ENCODE data around the gene PPP6R3. TPM values are rescaled to one million over a fixed set of nuclear protein-coding genes. Genes with fewer than 3 reads are reported as not detected.

The PPP6R3 gene
- total RNA-seq, 1 donor from 2014 or later, result 128 TPM

- DNase-seq (ENCODE audit: low read depth, low spot score), result no peak
Observed at GRCh38 chr11:68550485-68550817, 89.9 kb downstream of the PPP6R3 start.

DNA sequence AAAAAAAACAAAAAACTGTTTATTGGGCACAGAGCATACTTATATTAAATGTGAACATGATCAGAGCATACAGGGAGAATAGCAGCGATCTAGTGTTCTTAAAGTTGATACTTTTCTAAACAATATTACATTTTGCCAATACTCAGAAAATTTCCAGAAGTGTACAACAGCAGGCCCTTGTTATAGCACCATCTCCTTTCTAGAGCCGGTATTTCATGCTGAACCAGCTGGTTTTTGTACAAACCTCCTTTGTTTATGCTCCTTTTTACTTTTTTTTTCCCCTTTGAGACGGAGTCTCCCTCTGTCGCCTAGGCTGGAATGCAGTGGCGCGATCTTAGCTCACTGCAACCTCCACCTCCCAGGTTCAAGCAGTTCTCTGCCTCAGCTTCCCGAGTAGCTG, 90.7 kb downstream of the PPP6R3 start:
- no peak for DNase-seq (ENCODE audit: low read depth, low spot score)

DNA sequence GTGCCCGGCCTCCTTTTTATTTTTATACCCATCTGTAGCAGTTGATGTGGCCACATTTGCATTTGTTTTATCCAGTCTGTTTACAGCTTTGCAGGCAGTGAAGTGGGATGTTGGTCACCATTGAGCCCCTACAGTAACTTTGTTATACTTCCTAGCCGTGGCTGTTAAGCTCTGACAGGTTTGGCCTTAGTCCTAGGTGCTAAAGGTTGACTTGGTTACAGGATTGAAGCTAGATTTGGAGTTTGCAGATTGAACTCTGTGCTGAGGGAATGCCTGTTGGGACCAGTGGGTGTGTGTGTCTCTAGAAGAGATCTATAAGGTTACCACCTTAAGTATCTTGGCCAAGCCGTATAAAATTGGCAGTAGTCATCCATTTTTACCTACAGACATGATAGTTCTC, 91.2 kb downstream of the PPP6R3 start:
- no peak for DNase-seq (ENCODE audit: low read depth, low spot score)

- no peak for DNase-seq (ENCODE audit: low read depth, low spot score)
Observed at GRCh38 chr11:68552542-68552941, 92.0 kb downstream of the PPP6R3 start.

- DNase-seq (ENCODE audit: low read depth, low spot score), result no peak
Observed at GRCh38 chr11:68560216-68560615, 99.7 kb downstream of the PPP6R3 start.

- no peak for DNase-seq (ENCODE audit: low read depth, low spot score)
Observed at GRCh38 chr11:68563454-68563853, 102.9 kb downstream of the PPP6R3 start.

- DNase-seq (ENCODE audit: low read depth, low spot score), result no peak
Observed at GRCh38 chr11:68564261-68564660, 103.7 kb downstream of the PPP6R3 start.

DNA sequence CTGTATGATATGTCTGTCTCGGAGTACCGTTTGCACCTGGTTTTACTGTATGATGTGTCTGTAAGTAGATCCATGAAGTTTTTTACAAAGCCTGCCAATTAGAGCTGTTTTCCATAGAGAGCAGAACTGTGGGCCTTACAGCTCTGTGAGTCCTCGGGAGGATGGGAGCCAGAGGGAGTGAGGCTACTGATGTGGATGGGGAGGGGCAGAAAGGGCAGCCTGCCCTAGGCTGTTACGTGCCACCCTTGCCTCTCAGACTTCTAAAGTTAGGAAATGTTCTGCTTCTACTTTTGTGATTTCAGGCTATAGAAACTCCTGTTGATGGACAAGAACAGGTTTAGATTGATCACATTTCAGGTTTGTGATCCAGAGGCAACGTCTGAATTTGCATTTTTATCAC, 105.2 kb downstream of the PPP6R3 start:
- no peak for DNase-seq (ENCODE audit: low read depth, low spot score)

DNA sequence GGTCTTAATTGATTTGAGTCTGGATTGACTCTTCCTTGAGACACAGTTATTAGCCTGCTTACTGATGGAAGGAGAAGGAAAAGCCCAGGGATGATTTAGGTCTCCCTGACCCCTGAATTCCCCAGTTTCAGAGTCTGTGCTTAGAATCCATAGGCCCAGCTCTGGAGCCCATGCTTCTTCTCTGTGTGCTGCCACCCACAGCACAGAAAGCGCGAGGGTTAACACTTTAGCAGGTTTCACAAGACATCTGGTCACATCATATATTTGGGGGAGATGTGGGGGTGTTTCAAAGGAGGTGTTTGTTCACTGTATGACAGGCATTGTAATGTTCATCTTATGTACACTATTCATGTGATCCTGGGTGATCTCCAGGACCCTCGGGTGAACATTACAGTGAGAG, 107.0 kb downstream of the PPP6R3 start:
- no peak for DNase-seq (ENCODE audit: low read depth, low spot score)

GRCh38 chr11:68569357-68569756, 108.8 kb downstream of the PPP6R3 start:
- no peak for DNase-seq (ENCODE audit: low read depth, low spot score)

DNA sequence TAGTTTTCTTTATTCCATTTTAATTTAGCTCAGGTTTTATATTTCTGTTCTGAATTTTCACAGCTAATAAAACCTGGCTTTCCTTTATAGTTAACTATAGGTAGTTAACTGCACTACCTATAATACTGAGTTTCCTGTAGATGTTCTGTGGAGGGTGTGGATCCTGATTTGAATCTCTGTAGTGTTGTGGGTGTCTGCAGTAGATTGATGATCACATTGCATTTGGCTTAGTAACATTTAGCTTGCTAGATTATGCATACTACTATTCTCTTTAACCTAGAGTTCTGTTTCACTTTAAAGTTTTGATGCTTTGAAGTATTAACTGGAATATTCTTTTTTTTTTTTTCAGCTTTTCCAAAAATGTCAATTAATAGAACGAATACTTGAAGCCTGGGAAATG, 110.1 kb downstream of the PPP6R3 start:
- DNase-seq (ENCODE audit: low read depth, low spot score), result no peak

DNA sequence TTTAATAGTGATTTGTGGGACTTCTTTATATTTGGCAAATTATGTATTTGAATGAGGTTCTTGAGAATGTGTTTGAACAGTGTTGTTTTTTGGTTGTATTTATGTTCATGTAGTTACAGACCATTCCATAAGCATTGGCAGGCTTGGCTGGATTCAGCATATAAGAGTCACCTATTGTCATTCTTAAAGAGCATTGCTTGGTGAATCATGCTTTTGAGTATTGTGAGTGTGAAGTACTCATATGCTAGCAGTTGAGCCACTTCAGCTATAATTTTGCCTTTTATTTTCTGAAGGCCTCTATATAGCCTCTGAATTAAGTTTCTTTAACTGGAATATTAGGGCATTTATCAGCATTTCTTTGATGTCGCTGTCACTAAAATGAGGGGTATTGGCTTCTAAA, 113.8 kb downstream of the PPP6R3 start:
- no peak for DNase-seq (ENCODE audit: low read depth, low spot score)

GRCh38 chr11:68575025-68575665, 114.6 kb downstream of the PPP6R3 start:
- no peak for DNase-seq (ENCODE audit: low read depth, low spot score)

GRCh38 chr11:68579455-68579854, 118.9 kb downstream of the PPP6R3 start:
- DNase-seq (ENCODE audit: low read depth, low spot score), result no peak

DNA sequence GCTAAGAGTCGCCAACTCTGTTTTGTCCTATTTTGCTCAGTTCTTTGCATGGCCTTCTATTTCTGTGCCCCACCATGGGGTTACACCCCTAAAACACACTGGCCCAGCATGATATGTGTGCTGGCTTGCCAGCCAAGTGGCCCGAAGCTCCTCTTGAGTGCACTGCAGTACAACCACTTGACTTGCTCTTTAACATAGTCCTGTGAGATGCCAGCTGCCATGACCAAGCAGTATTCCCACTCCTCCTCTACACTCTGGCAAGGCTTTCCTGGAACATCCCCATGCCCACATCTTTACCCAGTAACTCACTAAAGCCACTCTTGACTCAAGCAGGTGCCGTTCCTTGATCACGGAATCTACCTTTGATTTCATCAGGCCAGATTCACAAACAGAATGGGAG, 120.9 kb downstream of the PPP6R3 start:
- DNase-seq (ENCODE audit: low read depth, low spot score), result no peak

- no peak for DNase-seq (ENCODE audit: low read depth, low spot score)
Observed at GRCh38 chr11:68581901-68582300, 121.3 kb downstream of the PPP6R3 start.

- DNase-seq (ENCODE audit: low read depth, low spot score), result no peak
Observed at GRCh38 chr11:68582416-68583040, 122.0 kb downstream of the PPP6R3 start.

DNA sequence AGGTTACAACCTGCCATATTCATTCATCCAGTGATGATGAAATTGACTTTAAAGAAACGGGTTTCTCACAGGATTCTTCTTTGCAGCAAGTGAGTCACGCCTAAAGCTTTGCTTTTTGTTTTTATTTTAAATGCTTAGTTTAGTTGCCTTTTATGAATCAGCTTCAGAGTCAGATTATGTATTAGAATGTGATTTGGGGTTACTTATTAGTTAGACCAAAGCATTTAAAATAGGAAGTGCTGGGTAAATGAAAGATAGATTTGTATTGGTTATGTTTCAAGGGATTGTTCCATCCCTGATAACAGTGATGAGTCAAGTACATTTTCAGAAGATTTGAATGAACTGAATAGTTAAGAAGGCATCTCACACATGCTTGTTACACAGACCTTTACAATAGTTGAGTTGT, 122.5 kb downstream of the PPP6R3 start:
- DNase-seq (ENCODE audit: low read depth, low spot score), result no peak

DNA sequence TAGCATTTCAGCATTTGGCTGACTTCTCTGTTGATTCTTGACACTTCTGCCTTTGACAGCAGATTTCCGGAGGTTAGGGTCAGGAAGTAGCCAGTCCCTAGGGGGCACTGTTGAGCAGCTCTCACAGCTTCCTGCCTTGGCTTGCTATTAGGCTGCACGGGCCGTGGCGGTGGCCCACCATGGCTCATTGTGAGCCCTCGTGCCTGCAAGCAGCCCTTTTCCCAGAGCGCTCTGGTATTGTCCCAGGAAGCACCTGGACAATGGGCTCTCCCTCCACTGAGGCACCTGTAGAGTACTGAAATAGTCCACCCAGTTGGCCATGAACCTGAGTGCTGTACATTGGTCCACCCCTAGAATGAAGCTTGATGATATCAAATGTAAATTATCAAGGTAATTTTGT, 123.5 kb downstream of the PPP6R3 start:
- DNase-seq (ENCODE audit: low read depth, low spot score), result no peak

DNA sequence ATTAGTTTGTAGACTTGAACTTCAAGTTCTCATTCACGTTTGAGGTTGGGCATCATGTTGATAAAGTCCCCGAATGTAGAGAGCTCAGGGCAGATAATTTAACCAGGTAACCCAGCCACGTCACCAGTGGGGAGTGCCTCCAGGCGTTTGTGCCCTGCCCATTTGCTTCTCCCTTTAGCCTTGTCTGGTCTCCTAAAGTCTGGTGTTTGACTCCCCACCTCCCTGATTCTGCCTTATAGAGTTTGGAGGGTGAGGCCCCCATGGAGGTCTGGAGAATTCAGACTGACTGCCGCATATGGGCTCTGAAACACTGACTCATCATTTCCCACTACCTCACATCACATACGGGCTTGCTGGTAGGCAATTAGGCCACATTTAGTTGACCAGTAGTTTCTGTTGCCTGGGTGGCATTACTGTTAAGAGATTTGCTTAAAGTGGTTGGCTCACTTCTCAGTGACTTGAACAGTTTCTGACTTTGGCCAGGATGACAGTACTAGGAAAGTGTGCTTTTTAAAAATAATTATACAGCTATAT, 124.5 kb downstream of the PPP6R3 start:
- no peak for DNase-seq (ENCODE audit: low read depth, low spot score)

DNA sequence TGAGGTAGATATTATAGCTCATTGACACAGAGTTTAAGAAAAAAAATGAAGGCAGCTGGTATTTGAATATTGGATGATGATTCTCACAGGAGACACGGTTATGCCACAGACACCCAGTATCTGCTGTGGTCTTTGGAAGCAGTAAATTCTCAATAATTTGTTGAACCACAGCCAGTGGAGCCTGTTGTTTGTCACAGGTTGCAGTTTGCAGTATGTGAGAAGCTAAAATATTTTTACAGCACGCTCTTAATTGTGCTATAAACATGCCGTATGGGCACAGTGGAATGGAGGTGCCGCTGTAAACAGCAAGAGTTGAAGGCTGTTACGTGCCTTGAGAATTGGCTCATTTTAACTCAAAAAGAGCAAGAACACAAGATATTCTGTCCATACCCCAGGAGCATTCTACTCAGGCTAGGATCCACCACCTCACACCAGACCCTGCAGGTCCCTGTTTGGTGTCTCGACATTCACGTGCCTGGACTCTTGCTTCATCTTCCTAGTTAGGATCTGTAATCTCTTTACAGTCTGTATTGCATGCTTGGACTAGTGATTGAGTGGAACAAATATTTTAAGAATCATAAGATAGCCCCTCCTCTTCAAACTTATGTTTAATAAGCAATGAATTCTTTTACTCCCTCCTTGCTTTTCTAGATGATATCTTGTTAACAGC, 129.1 kb downstream of the PPP6R3 start:
- DNase-seq (ENCODE audit: low read depth, low spot score), result no peak

- no peak for DNase-seq (ENCODE audit: low read depth, low spot score)
Observed at GRCh38 chr11:68591719-68592118, 131.2 kb downstream of the PPP6R3 start.

- no peak for DNase-seq (ENCODE audit: low read depth, low spot score)
Observed at GRCh38 chr11:68593441-68593840, 132.9 kb downstream of the PPP6R3 start.

All from pulmonary artery endothelial cell (primary cell).